SH-SY5Y (cell line): ENCODE measurements around the gene GOSR2.

Source experiments
- GATA2 ChIP-seq: IDR thresholded peaks from 2 replicates; pipeline ENCODE4 v1.6.1; 2011; ENCODE audit warnings: mild to moderate bottlenecking, low read depth, low read length
- GATA3 ChIP-seq: IDR thresholded peaks from 2 replicates; pipeline ENCODE4 v1.6.1; 2011; ENCODE audit warnings: low read depth, mild to moderate bottlenecking, low read length, moderate library complexity

DNA sequence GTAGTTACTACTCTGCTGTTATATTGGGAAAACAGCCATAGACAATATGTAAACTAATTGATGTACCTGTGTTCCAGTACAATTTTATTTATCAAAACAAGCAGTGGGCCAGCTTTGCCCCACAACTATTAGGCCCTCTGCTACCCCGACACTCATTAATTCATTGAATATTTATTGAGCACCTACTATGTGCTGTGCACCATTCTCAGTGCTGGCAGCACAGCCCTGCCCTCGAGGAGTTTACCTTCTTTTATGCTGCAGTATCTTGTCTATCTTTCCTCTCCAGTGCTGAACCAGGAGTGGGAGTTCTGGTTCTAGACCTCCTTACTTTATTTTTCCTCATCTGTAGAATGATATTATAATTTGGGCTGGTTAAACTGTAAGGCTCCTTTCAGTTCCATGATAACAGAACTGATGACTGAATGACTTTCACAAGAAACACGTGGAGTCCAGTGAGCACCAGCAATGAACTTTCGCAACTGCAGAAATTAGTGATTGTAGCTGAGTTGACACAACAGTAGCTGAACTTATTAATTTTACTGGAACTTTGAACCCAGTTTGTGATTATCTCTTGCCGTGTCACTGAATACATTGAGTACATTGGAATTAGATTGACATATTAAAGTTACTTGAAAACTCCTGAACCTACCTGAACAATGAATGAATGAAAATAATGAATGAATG lies 2.4 kb downstream of the GOSR2 start:
- TF ChIP-seq GATA3: no peak
- no peak for TF ChIP-seq GATA2
